C4-2B (cell line): Measurements from ENCODE around the gene RNF213.

ENCODE experiments used
- H3K27ac ChIP-seq: fragments of 450-650 bp; 2 replicates; pipeline ENCODE4 v1.5.1; 2017
- ZFX ChIP-seq: fragments of 450-650 bp; IDR thresholded peaks from 2 replicates; pipeline ENCODE4 v1.6.1; 2017
- TF ChIP-seq, protein P1 (sequence below): fragments of 450-650 bp; conservative IDR thresholded peaks from 2 replicates; pipeline ENCODE4 v1.5.1; 2017; ENCODE audit warnings: mild to moderate bottlenecking

The RNF213 gene

DNA sequence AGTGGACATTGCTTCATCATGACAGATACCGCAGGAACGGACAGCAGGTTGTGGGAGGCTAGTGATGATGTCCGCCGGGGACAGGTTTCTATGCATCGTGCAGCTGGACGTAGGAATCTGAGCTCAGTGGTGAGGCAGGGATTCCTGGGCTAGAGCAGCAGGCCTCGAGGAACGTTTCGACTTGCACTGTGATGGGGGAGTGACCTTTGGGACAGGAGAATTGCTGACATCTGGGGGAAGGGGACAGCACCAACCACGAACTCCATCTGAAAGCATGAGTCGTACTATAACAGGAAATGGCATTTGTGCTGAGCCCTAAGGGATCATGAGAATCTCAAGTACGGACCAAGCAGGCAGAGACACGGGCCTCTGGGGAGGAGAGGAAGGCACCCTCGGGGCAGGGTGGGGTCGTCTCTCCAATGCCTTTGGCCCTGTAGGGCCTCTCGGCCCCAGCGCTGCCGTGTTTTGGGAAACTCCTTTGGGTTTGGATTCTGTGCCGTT is 88.5 kb downstream of the RNF213 start:
- H3K27ac ChIP-seq: no peak overlapping the region
- TF ChIP-seq, protein P1, sequence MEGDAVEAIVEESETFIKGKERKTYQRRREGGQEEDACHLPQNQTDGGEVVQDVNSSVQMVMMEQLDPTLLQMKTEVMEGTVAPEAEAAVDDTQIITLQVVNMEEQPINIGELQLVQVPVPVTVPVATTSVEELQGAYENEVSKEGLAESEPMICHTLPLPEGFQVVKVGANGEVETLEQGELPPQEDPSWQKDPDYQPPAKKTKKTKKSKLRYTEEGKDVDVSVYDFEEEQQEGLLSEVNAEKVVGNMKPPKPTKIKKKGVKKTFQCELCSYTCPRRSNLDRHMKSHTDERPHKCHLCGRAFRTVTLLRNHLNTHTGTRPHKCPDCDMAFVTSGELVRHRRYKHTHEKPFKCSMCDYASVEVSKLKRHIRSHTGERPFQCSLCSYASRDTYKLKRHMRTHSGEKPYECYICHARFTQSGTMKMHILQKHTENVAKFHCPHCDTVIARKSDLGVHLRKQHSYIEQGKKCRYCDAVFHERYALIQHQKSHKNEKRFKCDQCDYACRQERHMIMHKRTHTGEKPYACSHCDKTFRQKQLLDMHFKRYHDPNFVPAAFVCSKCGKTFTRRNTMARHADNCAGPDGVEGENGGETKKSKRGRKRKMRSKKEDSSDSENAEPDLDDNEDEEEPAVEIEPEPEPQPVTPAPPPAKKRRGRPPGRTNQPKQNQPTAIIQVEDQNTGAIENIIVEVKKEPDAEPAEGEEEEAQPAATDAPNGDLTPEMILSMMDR: no peak
- TF ChIP-seq ZFX: no peak

DNA sequence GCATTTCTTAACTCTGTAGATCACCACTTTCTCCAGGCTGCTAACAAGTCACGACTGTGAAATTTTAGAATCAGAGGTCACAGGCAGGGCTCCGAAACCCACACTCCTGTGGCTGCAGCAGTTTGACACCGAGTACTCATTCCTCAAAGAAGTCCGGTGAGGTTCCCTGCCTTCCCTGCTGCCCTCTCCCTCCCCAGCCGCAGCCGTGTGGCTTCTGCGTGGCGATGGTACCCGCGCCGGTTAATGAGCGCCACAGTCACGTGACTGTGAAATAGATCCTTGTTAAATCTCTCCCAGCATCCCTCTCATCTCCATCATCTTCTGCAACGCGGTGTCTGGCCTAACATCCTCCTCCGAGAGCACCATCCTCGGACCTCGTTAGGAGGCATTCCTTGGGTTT is 89.1 kb downstream of the RNF213 start:
- H3K27ac ChIP-seq: no peak overlapping the region
- TF ChIP-seq, protein P1: no peak
- TF ChIP-seq ZFX: no peak

DNA sequence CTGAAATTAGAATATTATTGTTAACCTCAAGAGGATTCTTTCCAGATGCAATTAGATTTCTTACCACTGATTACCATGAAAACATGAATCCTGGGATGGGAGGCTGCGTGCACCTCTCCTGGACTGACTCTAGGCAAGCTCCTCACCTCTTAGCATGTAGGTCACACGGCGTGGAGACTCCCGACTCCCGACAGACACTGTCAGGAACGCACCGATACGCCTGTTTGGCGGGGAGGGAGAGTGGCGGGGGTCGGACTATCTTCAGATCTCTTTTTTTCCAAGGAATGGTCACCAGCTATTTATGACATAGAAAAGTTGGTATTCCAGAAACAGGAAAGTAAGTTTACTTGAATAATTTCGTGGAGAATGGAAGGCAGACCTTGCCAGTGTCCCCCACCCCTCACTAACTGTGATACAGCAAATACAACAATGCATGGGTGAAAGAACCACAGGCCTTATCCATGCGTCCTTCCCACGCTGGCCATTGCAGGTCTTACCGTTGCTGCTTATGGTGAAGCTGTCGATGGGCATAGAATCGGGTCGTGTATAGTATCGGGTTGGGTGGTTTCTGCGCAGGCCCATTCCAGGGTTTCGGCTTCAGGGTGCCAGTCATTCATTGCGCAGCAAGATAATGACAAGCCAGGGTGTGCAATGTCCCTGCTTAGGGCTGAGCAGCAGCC is 91.7 kb downstream of the RNF213 start:
- H3K27ac ChIP-seq: no peak overlapping the region
- TF ChIP-seq, protein P1: no peak
- TF ChIP-seq ZFX: no peak

DNA sequence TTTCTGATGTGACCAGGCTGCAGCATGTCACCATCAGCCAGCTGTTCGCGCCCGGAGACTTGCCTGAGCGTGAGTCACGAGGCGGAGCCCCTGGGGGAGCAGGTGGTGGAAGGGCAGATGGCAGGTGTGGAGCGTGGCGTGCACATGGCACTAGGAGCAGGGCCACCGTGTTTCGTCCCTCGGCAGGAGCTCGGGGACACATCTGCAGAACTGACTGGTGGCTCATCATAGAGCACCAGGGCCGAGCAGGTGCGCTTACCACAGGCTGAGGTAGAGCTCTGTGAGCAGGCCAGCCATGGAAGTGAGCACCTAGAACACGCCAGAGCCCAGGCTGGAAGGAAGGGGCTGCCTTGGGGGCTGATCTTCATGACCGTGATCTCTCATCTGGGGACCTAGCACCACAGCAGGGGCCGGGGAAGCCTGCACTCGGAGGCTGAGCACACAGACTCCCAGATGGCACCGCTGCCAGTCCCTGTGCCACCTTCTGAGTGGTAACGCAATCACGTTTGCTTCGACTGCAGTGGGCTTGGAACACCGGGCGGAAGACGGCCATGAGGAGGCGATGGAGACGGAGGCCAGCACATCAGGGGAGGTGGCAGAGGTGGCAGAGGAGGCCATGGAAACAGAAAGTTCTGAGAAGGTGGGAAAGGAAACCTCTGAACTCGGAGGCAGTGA is 92.5 kb downstream of the RNF213 start:
- no peak overlapping the region for H3K27ac ChIP-seq
- TF ChIP-seq ZFX: no peak
- TF ChIP-seq, protein P1: no peak

DNA sequence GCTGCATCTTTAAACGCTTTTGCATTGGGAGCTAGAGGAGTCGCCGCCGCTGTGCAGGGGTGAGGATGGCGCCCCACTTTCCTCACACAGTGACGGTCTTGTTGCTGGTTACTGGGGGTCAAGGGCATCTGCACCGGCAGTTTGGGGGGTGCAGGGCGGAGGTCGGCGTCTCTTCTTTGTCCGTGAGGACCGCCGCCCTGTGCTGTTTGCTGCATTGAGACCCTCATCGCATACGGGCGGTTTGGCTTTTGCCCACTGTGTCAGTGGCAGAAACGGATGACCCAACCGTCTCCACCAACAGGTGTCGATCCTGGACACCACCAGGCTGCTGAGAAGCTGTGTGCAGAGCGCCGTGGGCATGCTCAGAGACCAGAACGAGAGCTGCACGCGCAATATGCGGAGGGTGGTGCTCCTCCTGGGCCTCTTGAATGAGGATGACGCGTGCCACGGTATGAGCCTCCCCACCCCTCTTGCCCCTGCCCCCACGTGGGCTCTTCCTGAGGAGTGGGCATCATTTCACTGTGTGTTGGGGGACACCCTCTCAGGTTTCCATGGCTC is 93.1 kb downstream of the RNF213 start:
- no peak overlapping the region for H3K27ac ChIP-seq
- no peak for TF ChIP-seq ZFX
- TF ChIP-seq, protein P1: no peak

DNA sequence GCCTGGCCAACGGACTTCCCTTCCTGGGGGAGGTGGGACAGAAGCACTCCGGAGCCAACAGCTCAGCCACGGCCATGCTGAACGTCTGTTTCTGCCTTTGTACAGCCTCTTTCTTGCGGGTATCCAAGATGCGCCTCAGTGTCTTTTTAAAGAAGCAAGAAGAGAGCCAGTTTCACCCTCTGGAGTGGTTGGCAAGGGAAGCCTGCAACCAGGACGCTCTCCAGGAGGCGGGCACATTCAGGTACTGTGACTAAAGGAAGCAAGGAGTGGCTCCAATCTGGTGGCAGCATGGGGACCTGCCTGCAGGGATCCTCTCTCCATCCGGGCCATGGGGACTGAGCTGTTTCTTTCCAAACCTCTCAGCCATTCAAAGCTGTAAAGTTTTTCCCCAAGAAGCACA is 93.7 kb downstream of the RNF213 start:
- TF ChIP-seq ZFX: no peak
- TF ChIP-seq, protein P1: no peak
- H3K27ac ChIP-seq: no peak overlapping the region

DNA sequence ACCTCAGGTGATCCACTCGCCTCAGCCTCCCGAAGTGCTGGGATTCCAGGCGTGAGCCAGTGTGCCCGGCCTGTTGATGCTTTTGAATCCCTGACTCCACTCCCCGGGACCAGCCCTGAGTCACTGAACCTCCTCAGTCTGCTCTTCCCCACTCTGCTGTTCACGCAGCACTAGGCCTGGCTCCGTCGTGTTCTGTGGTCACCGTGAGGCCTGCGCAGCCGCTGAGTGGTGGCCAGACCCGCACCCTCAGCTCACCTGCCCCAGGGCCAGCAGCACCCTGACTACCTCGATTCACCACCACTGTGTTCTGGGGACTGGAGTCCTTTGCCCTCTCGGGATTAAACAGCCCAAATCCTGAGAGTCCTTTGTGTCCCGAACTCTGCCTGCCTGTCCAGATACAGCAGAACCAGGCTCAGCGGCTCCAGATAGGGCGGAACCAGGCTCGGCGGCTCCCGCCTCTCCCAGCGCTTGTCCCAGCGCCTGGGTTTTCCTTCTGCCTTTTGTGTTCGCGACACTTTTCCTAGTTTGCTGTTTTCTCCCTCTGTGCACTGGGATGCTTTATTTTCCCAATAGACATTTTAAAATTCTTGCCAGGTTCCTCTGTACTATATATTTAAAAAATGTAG is 95.7 kb downstream of the RNF213 start:
- TF ChIP-seq, protein P1: no peak
- TF ChIP-seq ZFX: no peak
- no peak overlapping the region for H3K27ac ChIP-seq
